ENCODE results near the gene FIBCD1. TPM values are rescaled to one million over a fixed set of nuclear protein-coding genes. Genes with fewer than 3 reads are reported as not detected.

The FIBCD1 gene
- total RNA-seq, 2 donors from 2014 or later = not detected

DNA sequence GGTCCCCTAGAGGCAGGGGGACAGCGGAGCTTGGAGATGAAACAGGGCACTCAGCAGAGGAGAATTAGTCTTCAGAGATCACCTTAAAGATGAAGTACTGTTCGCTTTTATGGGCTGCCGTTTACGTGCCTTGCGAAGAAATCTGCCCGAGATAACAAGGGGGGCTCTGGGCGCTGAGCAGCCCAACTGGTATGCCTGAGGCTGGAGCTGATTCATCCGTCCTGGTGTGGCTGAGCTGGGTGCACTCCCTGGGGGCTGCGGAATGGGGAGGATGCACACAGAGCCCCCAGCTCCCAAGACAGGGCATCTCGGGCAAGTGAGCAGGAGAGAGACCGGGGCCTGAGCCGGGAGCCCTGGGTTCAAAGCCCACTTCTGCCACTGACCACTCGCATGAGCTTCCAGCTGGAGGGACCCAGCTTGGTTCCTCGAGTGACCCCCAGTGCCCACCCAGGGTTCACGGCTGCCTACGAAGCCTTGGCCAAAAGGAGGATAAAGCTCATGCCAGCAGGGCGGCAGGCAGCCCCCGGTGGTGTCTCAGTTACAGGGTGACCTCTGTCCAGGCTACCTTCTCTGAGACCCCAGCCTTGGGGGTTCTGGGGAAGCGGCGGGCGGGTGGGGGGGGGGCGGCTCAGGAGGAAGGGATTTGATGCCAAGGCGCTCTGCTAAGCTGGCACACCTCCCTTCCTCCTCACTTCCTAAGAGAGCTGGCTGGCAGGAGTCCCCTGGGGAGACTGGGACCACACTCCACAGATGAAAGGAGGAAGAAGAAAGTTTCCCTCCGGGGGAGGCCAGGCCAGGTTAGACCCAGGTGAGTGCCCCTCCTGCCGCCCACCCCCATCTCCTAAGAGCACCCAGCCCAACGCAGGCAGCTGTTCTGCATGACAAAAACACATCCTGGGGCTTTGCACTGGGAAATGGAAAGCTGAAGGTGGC, 5.7 kb downstream of the FIBCD1 start:
- no peaks in the 10 kb centered on the region for H3K36me3 Mint-ChIP-seq

DNA sequence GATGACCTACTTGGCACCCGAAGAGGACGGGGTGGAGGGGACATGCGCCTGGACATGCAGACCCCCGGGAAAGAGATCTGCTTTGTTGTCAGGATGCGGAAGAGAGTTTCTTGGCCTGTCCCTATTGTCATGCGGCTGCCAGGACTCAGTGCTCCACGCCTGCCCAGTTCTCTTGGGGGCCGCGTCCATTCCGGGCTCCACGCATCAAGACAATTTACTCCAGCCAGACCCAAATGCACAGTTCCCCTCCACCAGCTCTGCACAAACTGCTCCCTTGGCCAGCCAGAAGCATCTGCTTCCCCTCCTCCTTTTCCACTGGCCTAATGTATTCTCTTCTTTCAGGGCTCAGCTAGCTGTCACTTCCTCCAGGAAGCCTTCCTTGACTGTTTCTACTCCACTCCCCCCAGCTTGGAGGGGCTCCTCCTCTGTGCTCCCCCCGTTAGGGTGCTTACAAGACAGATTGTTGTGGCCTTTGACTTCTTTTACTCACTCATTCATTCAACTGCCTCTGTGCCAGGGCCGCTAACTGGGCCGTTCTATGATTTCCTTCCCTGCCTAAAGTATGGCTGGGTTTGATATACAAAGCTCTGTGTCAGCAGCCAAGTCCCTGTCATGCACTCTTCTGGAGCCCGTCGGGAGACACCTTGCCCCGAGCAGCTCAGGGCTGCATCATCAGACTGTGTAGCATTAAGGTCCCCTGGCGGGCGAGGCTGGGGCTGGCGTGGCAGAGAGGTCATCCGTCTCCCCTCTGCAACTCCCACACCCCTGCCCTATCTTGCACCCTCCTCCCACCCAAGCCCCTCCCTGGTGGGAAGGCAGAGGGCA, 6.6 kb downstream of the FIBCD1 start:
- DNase-seq (ENCODE audit: low spot score) = no peak
- Mint-ChIP-seq H3K27ac (no peak overlapping the region), H3K4me1 (ENCODE audit: low read depth in 2 of 2) (peaks cover 0 to 3% of the 10 kb centered on the region in 2 donors), H3K36me3 (no peaks in the 10 kb centered on the region), H3K27me3 (peaks cover 34 to 40% of the 10 kb centered on the region in 2 donors), H3K4me3 (no peak overlapping the region), H3K9me3 (no peaks in the 10 kb centered on the region)
- ATAC-seq = no peak

More for the DNA sequence above, 5.7 kb downstream of the FIBCD1 start:
- H3K4me1 Mint-ChIP-seq (ENCODE audit: low read depth in 2 of 2) = peaks cover 0 to 3% of the 10 kb centered on the region in 2 donors
- H3K27me3 Mint-ChIP-seq = peaks cover 38 to 40% of the 10 kb centered on the region in 2 donors
- ATAC-seq (no peak), DNase-seq (ENCODE audit: low spot score) (no peak)
- no peaks in the 10 kb centered on the region for H3K9me3 Mint-ChIP-seq
- no peak overlapping the region for H3K4me3 Mint-ChIP-seq
- no peak overlapping the region for H3K27ac Mint-ChIP-seq

DNA sequence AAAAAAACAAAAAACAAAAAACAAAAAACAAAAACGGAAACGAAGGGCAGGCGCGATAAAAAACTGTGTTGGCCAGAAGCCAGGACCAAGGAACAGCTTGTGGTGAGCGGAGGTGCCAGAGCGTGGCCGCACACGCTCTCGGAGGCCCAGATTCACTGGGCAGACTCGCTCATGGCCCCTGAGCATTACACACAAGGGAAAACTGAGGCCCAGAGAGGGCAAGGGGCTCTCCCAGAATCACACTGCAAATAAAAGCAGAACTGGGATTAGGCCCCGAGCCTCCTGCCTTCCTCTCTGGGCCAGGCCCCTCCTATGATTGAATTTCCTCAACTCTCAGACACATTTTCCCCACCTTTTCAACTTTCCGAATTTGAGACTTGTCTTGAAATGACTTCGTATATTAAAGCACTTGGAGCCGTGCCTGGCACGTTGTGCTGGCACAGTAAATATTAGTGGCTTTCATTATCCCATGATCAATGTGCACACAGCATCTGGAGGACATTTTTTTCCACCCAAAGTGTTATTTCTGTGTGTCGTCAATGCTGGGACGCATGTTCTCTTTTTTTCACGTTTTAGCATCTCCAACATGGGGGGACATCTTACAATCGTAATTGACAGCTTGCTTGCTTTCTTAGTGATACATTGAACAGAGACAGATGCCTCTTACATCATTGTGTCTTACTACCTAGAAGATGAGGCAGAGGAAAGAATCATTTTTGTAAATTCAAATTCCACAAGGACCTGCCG, 7.4 kb downstream of the FIBCD1 start:
- Mint-ChIP-seq H3K36me3 (no peaks in the 10 kb centered on the region), H3K4me3 (no peak overlapping the region), H3K27ac (no peak overlapping the region), H3K27me3 (peaks cover 28 to 33% of the 10 kb centered on the region in 2 donors), H3K4me1 (ENCODE audit: low read depth in 2 of 2) (peaks cover 0 to under 1% of the 10 kb centered on the region in 2 donors), H3K9me3 (no peaks in the 10 kb centered on the region)
- no peak for DNase-seq (ENCODE audit: low spot score)
- no peak for ATAC-seq

DNA sequence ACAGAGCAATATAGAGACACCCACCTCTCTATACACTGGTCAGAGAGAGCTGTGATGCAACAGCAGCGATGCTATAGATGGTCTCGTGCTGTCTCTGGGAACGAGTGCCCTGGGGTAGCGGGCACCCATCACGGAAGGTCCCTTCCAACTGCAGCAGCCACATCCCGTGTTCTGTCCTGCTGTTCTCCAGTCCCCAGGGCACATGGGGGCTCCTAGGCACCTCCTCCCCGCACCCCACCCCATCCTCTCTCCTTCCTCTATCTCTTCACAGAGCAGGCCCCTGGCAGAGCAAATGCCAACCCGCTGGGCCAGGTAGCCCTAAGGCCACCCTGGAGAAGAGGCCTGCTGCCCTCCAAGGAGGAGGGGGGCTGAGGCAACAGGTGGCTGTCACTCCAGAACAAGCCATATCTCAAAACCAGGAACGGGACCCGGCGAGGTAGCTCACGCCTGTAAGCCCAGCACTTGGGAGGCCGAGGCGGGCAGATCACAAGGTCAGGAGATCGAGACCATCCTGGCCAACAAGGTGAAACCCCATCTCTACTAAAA, 8.2 kb downstream of the FIBCD1 start:
- H3K27ac Mint-ChIP-seq = no peak overlapping the region
- H3K36me3 Mint-ChIP-seq = no peaks in the 10 kb centered on the region
- ATAC-seq = no peak
- H3K4me3 Mint-ChIP-seq = no peak overlapping the region
- H3K9me3 Mint-ChIP-seq = no peaks in the 10 kb centered on the region
- no peaks in the 10 kb centered on the region for H3K4me1 Mint-ChIP-seq (ENCODE audit: low read depth in 2 of 2)
- H3K27me3 Mint-ChIP-seq = peaks cover 24 to 25% of the 10 kb centered on the region in 2 donors
- DNase-seq (ENCODE audit: low spot score) = no peak

GRCh38 chr9:130930132-130930803, 8.8 kb downstream of the FIBCD1 start:
- no peak for ATAC-seq
- no peaks in the 10 kb centered on the region for H3K4me1 Mint-ChIP-seq (ENCODE audit: low read depth in 2 of 2)

GRCh38 chr9:130929571-130930038, 9.4 kb downstream of the FIBCD1 start:
- DNase-seq (ENCODE audit: low spot score) (no peak), ATAC-seq (peak in 1 of 2 donors; percentile 26)
- Mint-ChIP-seq H3K4me3 (no peak overlapping the region), H3K36me3 (no peaks in the 10 kb centered on the region), H3K27me3 (peaks cover 17% of the 10 kb centered on the region in 2 donors), H3K27ac (no peak overlapping the region), H3K4me1 (ENCODE audit: low read depth in 2 of 2) (no peaks in the 10 kb centered on the region), H3K9me3 (no peaks in the 10 kb centered on the region)

More at GRCh38 chr9:130930132-130930803, 8.8 kb downstream of the FIBCD1 start:
- DNase-seq (ENCODE audit: low spot score) = no peak
- peaks cover 23 to 24% of the 10 kb centered on the region in 2 donors for H3K27me3 Mint-ChIP-seq
- no peak overlapping the region for H3K27ac Mint-ChIP-seq
- H3K36me3 Mint-ChIP-seq = no peaks in the 10 kb centered on the region
- no peak overlapping the region for H3K4me3 Mint-ChIP-seq
- no peaks in the 10 kb centered on the region for H3K9me3 Mint-ChIP-seq

DNA sequence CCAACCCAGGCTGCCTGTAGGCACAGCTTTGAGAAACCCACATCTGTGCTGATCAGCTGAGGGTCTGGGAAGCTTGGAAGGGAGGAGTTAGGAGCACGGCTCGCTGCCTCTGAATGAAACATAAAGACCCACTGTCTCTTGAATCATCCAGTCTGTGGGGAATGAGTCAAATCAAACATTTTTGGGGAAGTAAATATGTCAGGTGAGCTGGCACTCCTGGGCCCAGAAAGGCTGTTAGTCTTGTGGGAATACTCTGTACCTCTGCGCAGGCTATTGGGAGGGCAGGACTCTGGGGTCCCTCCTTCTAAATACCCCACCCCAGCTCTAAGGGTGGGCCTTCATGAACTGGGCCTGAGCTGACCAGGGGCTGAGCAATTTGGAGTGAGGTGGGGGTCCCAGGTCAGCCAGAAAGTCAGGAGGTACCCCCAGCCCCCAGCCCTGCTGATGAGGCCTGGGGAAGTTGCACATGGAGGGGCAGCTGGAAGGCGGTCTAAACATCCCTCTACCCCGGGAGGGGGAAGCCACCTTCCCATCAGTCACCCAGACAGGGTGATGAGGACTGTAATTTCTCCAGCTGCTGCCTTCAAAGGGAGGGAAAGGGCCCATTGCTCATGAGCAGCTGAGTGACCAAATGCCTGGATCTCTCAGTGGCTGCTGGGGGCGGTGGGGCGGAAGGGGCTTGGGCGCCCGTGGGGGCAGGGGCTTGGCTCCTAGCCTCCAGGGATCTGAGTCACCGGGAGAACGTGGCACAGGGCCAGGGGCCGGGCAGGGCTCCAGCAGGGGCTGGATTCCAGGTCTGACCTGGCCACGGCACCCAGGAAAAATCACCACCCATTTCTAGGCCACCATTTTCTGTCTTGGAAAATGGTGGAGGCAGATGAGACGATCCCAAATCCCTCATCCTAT, 10.8 kb downstream of the FIBCD1 start:
- no peak for DNase-seq (ENCODE audit: low spot score)
- Mint-ChIP-seq H3K36me3 (no peaks in the 10 kb centered on the region), H3K4me1 (ENCODE audit: low read depth in 2 of 2) (no peaks in the 10 kb centered on the region), H3K27me3 (peaks cover 16% of the 10 kb centered on the region in 2 donors), H3K4me3 (no peak overlapping the region), H3K9me3 (no peaks in the 10 kb centered on the region), H3K27ac (no peak overlapping the region)
- ATAC-seq = no peak

DNA sequence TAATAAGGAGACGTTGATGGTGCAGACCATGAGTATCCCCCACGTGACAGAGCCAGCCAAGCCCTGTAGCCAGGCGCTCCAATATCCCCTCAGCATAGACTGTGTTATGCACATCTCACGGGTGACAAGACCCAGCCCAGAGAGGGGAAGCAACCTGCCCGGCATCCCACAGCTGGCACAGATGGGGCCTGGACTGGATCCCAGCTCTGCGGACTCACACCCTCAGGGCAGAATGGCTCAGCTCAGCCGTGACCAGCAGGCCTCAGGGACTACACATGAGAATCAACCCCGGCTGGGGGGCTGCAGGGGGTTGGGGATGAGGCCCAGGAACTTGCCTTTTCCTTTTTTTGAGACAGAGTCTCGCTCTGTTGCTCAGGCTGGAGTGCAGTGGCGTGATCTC, 11.7 kb downstream of the FIBCD1 start:
- DNase-seq (ENCODE audit: low spot score) = no peak
- Mint-ChIP-seq H3K27me3 (peaks cover 8 to 9% of the 10 kb centered on the region in 2 donors), H3K9me3 (no peaks in the 10 kb centered on the region), H3K27ac (no peak overlapping the region), H3K4me3 (no peak overlapping the region), H3K36me3 (no peaks in the 10 kb centered on the region), H3K4me1 (ENCODE audit: low read depth in 2 of 2) (no peaks in the 10 kb centered on the region)
- ATAC-seq = no peak

GRCh38 chr9:130925050-130925678, 13.9 kb downstream of the FIBCD1 start:
- no peaks in the 10 kb centered on the region for H3K9me3 Mint-ChIP-seq
- peaks cover 0 to 4% of the 10 kb centered on the region in 2 donors for H3K27me3 Mint-ChIP-seq
- DNase-seq (ENCODE audit: low spot score) (no peak), ATAC-seq (no peak)
- no peak overlapping the region for H3K27ac Mint-ChIP-seq
- no peaks in the 10 kb centered on the region for H3K4me1 Mint-ChIP-seq (ENCODE audit: low read depth in 2 of 2)
- H3K36me3 Mint-ChIP-seq = no peaks in the 10 kb centered on the region
- no peak overlapping the region for H3K4me3 Mint-ChIP-seq

DNA sequence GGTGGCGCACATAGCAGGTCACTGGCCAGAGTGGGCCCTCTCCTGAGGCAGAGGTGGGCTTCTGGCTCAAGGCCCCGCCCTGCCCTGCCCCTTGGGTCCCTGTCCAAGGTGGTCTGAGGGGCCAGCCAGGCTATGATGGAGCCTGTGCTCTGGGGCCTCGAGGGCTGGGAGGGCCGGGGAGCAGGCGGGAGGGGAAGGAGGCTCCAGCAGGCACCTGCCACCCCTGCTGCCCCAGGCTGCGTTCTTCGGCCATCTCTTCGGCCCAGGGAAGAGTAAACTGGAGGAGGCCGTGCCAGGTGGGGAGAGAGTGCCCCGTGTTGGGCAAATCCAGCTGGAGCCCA, 14.6 kb downstream of the FIBCD1 start:
- ATAC-seq (no peak), DNase-seq (ENCODE audit: low spot score) (no peak)
- no peaks in the 10 kb centered on the region for H3K9me3 Mint-ChIP-seq
- H3K36me3 Mint-ChIP-seq = no peaks in the 10 kb centered on the region
- no peak overlapping the region for H3K4me3 Mint-ChIP-seq
- H3K27ac Mint-ChIP-seq = no peak overlapping the region
- no peaks in the 10 kb centered on the region for H3K27me3 Mint-ChIP-seq
- no peaks in the 10 kb centered on the region for H3K4me1 Mint-ChIP-seq (ENCODE audit: low read depth in 2 of 2)

- Mint-ChIP-seq H3K27me3 (no peaks in the 10 kb centered on the region), H3K4me1 (ENCODE audit: low read depth in 2 of 2) (no peaks in the 10 kb centered on the region), H3K36me3 (no peaks in the 10 kb centered on the region), H3K9me3 (no peaks in the 10 kb centered on the region), H3K27ac (no peak overlapping the region), H3K4me3 (no peak overlapping the region)
- DNase-seq (ENCODE audit: low spot score) (no peak), ATAC-seq (no peak)
Measured at GRCh38 chr9:130923611-130924447, 15.2 kb downstream of the FIBCD1 start.

All from natural killer cell treated with Interleukin-12 subunit alpha and Interleukin-12 subunit beta and Interleukin-15 and Interleukin-18, amount 100 ng/mL, for 72 hours (primary cell).